ENCODE measurements around the gene NEUROD6.

NEUROD6 gene

GRCh38 chr7:31316876-31317275, 23.6 kb downstream of the NEUROD6 start:
- DNase-seq (ENCODE audit: extremely low read depth, insufficient read length) = no peak
- no peaks in the 10 kb centered on the region for H3K27me3 ChIP-seq (replicated peaks; ENCODE audit: control insufficient read depth, insufficient read depth, low read length)
- TF ChIP-seq CTCF (IDR thresholded peaks at IDR 0.05; ENCODE audit: insufficient read depth, low read length, poor library complexity, severe bottlenecking) = no peak
- H3K4me3 ChIP-seq (replicated peaks; ENCODE audit: low read depth, low read length) = no peak overlapping the region
- no peaks in the 10 kb centered on the region for H3K36me3 ChIP-seq (ENCODE audit: control insufficient read depth, insufficient read depth, low read length)

GRCh38 chr7:31315758-31316157, 24.8 kb downstream of the NEUROD6 start:
- no peak for TF ChIP-seq CTCF (IDR thresholded peaks at IDR 0.05; ENCODE audit: insufficient read depth, low read length, poor library complexity, severe bottlenecking)
- DNase-seq (ENCODE audit: extremely low read depth, insufficient read length) = no peak

GRCh38 chr7:31314781-31315180, 25.7 kb downstream of the NEUROD6 start:
- H3K36me3 ChIP-seq (ENCODE audit: control insufficient read depth, insufficient read depth, low read length) = no peaks in the 10 kb centered on the region
- H3K4me3 ChIP-seq (replicated peaks; ENCODE audit: low read depth, low read length) = no peak overlapping the region
- DNase-seq (ENCODE audit: extremely low read depth, insufficient read length) = no peak
- H3K27me3 ChIP-seq (replicated peaks; ENCODE audit: control insufficient read depth, insufficient read depth, low read length) = no peaks in the 10 kb centered on the region; the same call in 1 of the 2 replicates
- TF ChIP-seq CTCF (IDR thresholded peaks at IDR 0.05; ENCODE audit: insufficient read depth, low read length, poor library complexity, severe bottlenecking) = no peak

More at GRCh38 chr7:31315758-31316157, 24.8 kb downstream of the NEUROD6 start:
- no peaks in the 10 kb centered on the region for H3K36me3 ChIP-seq (ENCODE audit: control insufficient read depth, insufficient read depth, low read length)
- no peak overlapping the region for H3K4me3 ChIP-seq (replicated peaks; ENCODE audit: low read depth, low read length)
- no peaks in the 10 kb centered on the region; the same call in 1 of the 2 replicates for H3K27me3 ChIP-seq (replicated peaks; ENCODE audit: control insufficient read depth, insufficient read depth, low read length)

GRCh38 chr7:31312889-31313288, 27.6 kb downstream of the NEUROD6 start:
- TF ChIP-seq CTCF (IDR thresholded peaks at IDR 0.05; ENCODE audit: insufficient read depth, low read length, poor library complexity, severe bottlenecking) = no peak
- no peak for DNase-seq (ENCODE audit: extremely low read depth, insufficient read length)
- H3K27me3 ChIP-seq (replicated peaks; ENCODE audit: control insufficient read depth, insufficient read depth, low read length) = no peaks in the 10 kb centered on the region; the same call in 1 of the 2 replicates

GRCh38 chr7:31311552-31311951, 29.0 kb downstream of the NEUROD6 start:
- H3K4me3 ChIP-seq (replicated peaks; ENCODE audit: low read depth, low read length) = no peak overlapping the region
- H3K36me3 ChIP-seq (ENCODE audit: control insufficient read depth, insufficient read depth, low read length) = no peaks in the 10 kb centered on the region
- no peak for TF ChIP-seq CTCF (IDR thresholded peaks at IDR 0.05; ENCODE audit: insufficient read depth, low read length, poor library complexity, severe bottlenecking)
- DNase-seq (ENCODE audit: extremely low read depth, insufficient read length) = no peak
- H3K27me3 ChIP-seq (replicated peaks; ENCODE audit: control insufficient read depth, insufficient read depth, low read length) = no peaks in the 10 kb centered on the region; the same call in 1 of the 2 replicates

More at GRCh38 chr7:31312889-31313288, 27.6 kb downstream of the NEUROD6 start:
- Histone ChIP-seq H3K4me3 (replicated peaks; ENCODE audit: low read depth, low read length) (no peak overlapping the region), H3K36me3 (ENCODE audit: control insufficient read depth, insufficient read depth, low read length) (no peaks in the 10 kb centered on the region)

All from GM06990 (cell line).